WTC11 (cell line): Measurements from ENCODE around the gene EYA2. TPM values are rescaled to one million over a fixed set of nuclear protein-coding genes. Genes with fewer than 3 reads are reported as not detected.

Experiments
- ATAC-seq: fragments of 200-7000 bp; cut with Tn5 transposase; 2 replicates; pipeline ENCODE4 v1.10.0; 2021; ENCODE audit warnings: mild to moderate bottlenecking, moderate library complexity
- CTCF ChIA-PET: fragments of 300-600 bp; sonication (Branson Sonifier 250); formaldehyde crosslinking; loops from one replicate; lab custom pipeline; 2021; ENCODE audit warnings: antibody characterized with exemption; lab: Charles Lee
- POLR2A ChIA-PET: fragments of 350-600 bp; sonication (Branson Sonifier 250); formaldehyde crosslinking; loops from one replicate; lab custom pipeline; 2021; ENCODE audit warnings: antibody characterized with exemption; lab: Charles Lee
- DNase-seq: peaks from one replicate; pipeline ENCODE4 v3.0.0; 2021; ENCODE audit warnings: low spot score
- H3K27ac Mint-ChIP-seq: 2 replicates; pipeline ENCODE4 v1.8.0; 2021; ENCODE audit warnings: mixed read lengths
- H3K27me3 Mint-ChIP-seq: 2 replicates; pipeline ENCODE4 v1.8.0; 2021; ENCODE audit warnings: low read depth, mild to moderate bottlenecking, moderate library complexity, mixed read lengths
- H3K36me3 Mint-ChIP-seq: 2 replicates; pipeline ENCODE4 v1.8.0; 2021; ENCODE audit warnings: mixed read lengths
- H3K4me1 Mint-ChIP-seq: 2 replicates; pipeline ENCODE4 v1.8.0; 2022; ENCODE audit warnings: mixed read lengths
- H3K4me3 Mint-ChIP-seq: 2 replicates; pipeline ENCODE4 v1.8.0; 2021; ENCODE audit warnings: mild to moderate bottlenecking, moderate library complexity, mixed read lengths
- H3K9me3 Mint-ChIP-seq: 2 replicates; pipeline ENCODE4 v1.8.0; 2021; ENCODE audit warnings: mixed read lengths
- CREM ChIP-seq: sonication (generic); formaldehyde crosslinking; IDR thresholded peaks from 2 replicates; pipeline ENCODE4 v1.8.1; 2022; ENCODE audit warnings: mild to moderate bottlenecking, missing genetic modification reagents, moderate library complexity
- ESRRA ChIP-seq: sonication (generic); formaldehyde crosslinking; IDR thresholded peaks from 2 replicates; pipeline ENCODE4 v1.8.1; 2022; ENCODE audit warnings: mild to moderate bottlenecking, missing genetic modification reagents, borderline replicate concordance
- FOXP1 ChIP-seq: sonication (generic); formaldehyde crosslinking; IDR thresholded peaks from 2 replicates; pipeline ENCODE4 v1.8.0; 2022; ENCODE audit warnings: missing genetic modification reagents, mild to moderate bottlenecking, moderate library complexity, borderline replicate concordance
- GRHL2 ChIP-seq: fragments of 250-450 bp; sonication (Bioruptor Pico); IDR thresholded peaks from 2 replicates; pipeline ENCODE4 v1.8.0; 2022; ENCODE audit warnings: mild to moderate bottlenecking, moderate library complexity; ENCODE audit not compliant: insufficient replicate concordance, severe bottlenecking
- HMGA2 ChIP-seq: fragments of 250-450 bp; sonication (Bioruptor Pico); IDR thresholded peaks from 2 replicates; pipeline ENCODE4 v1.4.0; 2021; ENCODE audit warnings: mild to moderate bottlenecking, moderate library complexity
- NFYB ChIP-seq: sonication (generic); formaldehyde crosslinking; conservative IDR thresholded peaks from 2 replicates; pipeline ENCODE4 v1.8.0; 2022; ENCODE audit warnings: low read depth, missing genetic modification reagents
- NR2C2 ChIP-seq: sonication (generic); formaldehyde crosslinking; IDR thresholded peaks from 2 replicates; pipeline ENCODE4 v1.8.0; 2022; ENCODE audit warnings: mild to moderate bottlenecking, missing genetic modification reagents
- PRRX2 ChIP-seq: fragments of 250-450 bp; sonication (Bioruptor Pico); IDR thresholded peaks from 2 replicates; pipeline ENCODE4 v1.8.0; 2021; ENCODE audit warnings: mild to moderate bottlenecking
- SOX15 ChIP-seq: fragments of 250-450 bp; sonication (Bioruptor Pico); IDR thresholded peaks from 2 replicates; pipeline ENCODE4 v1.9.0; 2021; ENCODE audit warnings: mild to moderate bottlenecking
- TEAD1 ChIP-seq: sonication (generic); formaldehyde crosslinking; IDR thresholded peaks from 2 replicates; pipeline ENCODE4 v1.8.0; 2022; ENCODE audit warnings: mild to moderate bottlenecking, missing genetic modification reagents
- TEAD4 ChIP-seq: sonication (generic); formaldehyde crosslinking; IDR thresholded peaks from 2 replicates; pipeline ENCODE4 v1.8.0; 2022; ENCODE audit warnings: mild to moderate bottlenecking, missing genetic modification reagents
- ZNF423 ChIP-seq: fragments of 250-450 bp; sonication (Bioruptor Pico); IDR thresholded peaks from 2 replicates; pipeline ENCODE4 v2.1.2; 2022; ENCODE audit warnings: mild to moderate bottlenecking, moderate library complexity
- total RNA-seq: library from RNA; stranded (reverse); gene quantifications from 3 replicates; pipeline ENCODE4 v1.2.3, GENCODE V29; 2021
- TF ChIP-seq, protein P1 (sequence below): sonication (generic); formaldehyde crosslinking; IDR thresholded peaks from 2 replicates; pipeline ENCODE4 v1.8.0; 2022; ENCODE audit warnings: missing genetic modification reagents
- TF ChIP-seq, protein P2 (sequence below): sonication (generic); formaldehyde crosslinking; IDR thresholded peaks from 2 replicates; pipeline ENCODE4 v1.8.1; 2023; ENCODE audit warnings: mild to moderate bottlenecking, moderate library complexity, missing genetic modification reagents
- TF ChIP-seq, protein P3 (sequence below): fragments of 250-450 bp; sonication (Bioruptor Pico); IDR thresholded peaks from 2 replicates; pipeline ENCODE4 v1.9.0; 2021; ENCODE audit warnings: mild to moderate bottlenecking, borderline replicate concordance
- TF ChIP-seq, protein P4 (sequence below): sonication (generic); formaldehyde crosslinking; IDR thresholded peaks from 2 replicates; pipeline ENCODE4 v1.8.1; 2023; ENCODE audit warnings: mild to moderate bottlenecking, missing genetic modification reagents, moderate library complexity
- TF ChIP-seq, protein P5 (sequence below): sonication (generic); formaldehyde crosslinking; IDR thresholded peaks from 2 replicates; pipeline ENCODE4 v1.8.1; 2023; ENCODE audit warnings: mild to moderate bottlenecking, missing genetic modification reagents, borderline replicate concordance

EYA2 gene
- total RNA-seq, 1 experiment from 2014 or later = 1.5 TPM

DNA sequence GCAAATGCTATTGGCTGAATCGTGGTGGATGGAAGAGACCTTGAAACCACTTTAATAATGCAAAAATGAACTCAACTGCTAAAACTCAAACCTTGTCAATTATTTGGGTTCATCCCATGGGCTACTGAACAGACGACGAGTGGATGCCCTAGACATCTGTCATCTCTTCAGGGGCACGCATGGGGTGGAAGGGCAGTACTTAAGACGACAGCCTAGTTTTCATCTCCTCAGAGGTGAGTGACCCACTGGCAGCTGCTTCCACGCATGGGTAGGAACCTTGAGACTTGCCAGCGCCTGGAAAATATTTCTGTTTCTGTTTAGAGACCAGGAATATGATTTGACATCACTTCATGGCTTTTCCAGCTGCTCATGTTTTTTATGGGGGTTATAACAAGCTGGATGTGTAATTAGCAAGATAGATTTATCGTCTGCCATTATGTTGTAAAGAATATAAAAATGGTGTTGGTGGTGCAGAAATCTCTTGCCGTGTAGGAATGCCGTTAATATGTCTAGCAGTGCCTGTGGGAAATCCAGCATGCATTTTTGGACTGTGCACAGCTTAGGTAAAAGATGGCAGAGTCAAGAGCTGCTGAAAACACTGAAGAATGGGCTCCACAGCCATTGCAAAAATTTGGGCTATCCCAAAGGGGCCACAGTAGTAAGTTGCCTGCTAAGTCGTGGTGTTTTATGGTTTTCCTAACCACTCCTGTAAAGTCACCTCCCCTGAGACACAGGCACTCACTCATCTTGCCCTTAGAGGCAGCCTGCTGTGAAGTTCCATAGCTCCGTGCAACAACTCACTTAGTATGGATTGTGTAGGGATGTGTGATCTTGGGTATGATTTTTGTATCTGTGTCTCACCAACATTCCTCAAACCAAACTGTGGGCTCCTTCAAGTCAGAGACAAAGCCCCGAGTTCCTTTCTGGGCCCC lies 203.3 kb downstream of the EYA2 start:
- ATAC-seq (no peak), DNase-seq (no peak)
- Mint-ChIP-seq H3K4me1 (no peaks in the 10 kb centered on the region), H3K36me3 (peaks cover 6% of the 10 kb centered on the region), H3K9me3 (peaks cover 27% of the 10 kb centered on the region), H3K27me3 (no peaks in the 10 kb centered on the region; the same call in 1 of the 2 replicates), H3K27ac (no peak overlapping the region), H3K4me3 (no peak overlapping the region)
- ChIA-PET CTCF (no interaction called here), POLR2A (no interaction called here)
- TF ChIP-seq, protein P1, sequence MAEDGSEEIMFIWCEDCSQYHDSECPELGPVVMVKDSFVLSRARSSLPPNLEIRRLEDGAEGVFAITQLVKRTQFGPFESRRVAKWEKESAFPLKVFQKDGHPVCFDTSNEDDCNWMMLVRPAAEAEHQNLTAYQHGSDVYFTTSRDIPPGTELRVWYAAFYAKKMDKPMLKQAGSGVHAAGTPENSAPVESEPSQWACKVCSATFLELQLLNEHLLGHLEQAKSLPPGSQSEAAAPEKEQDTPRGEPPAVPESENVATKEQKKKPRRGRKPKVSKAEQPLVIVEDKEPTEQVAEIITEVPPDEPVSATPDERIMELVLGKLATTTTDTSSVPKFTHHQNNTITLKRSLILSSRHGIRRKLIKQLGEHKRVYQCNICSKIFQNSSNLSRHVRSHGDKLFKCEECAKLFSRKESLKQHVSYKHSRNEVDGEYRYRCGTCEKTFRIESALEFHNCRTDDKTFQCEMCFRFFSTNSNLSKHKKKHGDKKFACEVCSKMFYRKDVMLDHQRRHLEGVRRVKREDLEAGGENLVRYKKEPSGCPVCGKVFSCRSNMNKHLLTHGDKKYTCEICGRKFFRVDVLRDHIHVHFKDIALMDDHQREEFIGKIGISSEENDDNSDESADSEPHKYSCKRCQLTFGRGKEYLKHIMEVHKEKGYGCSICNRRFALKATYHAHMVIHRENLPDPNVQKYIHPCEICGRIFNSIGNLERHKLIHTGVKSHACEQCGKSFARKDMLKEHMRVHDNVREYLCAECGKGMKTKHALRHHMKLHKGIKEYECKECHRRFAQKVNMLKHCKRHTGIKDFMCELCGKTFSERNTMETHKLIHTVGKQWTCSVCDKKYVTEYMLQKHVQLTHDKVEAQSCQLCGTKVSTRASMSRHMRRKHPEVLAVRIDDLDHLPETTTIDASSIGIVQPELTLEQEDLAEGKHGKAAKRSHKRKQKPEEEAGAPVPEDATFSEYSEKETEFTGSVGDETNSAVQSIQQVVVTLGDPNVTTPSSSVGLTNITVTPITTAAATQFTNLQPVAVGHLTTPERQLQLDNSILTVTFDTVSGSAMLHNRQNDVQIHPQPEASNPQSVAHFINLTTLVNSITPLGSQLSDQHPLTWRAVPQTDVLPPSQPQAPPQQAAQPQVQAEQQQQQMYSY (CRISPR knock-in tag) = no peak
- no peak for TF ChIP-seq GRHL2 (CRISPR knock-in tag)
- no peak for TF ChIP-seq NR2C2 (CRISPR knock-in tag)
- no peak for TF ChIP-seq CREM (CRISPR knock-in tag)
- TF ChIP-seq, protein P2, sequence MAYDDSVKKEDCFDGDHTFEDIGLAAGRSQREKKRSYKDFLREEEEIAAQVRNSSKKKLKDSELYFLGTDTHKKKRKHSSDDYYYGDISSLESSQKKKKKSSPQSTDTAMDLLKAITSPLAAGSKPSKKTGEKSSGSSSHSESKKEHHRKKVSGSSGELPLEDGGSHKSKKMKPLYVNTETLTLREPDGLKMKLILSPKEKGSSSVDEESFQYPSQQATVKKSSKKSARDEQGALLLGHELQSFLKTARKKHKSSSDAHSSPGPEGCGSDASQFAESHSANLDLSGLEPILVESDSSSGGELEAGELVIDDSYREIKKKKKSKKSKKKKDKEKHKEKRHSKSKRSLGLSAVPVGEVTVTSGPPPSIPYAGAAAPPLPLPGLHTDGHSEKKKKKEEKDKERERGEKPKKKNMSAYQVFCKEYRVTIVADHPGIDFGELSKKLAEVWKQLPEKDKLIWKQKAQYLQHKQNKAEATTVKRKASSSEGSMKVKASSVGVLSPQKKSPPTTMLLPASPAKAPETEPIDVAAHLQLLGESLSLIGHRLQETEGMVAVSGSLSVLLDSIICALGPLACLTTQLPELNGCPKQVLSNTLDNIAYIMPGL (CRISPR knock-in tag) = no peak
- TF ChIP-seq ZNF423 = no peak
- no peak for TF ChIP-seq PRRX2 (CRISPR knock-in tag)
- TF ChIP-seq, protein P3, sequence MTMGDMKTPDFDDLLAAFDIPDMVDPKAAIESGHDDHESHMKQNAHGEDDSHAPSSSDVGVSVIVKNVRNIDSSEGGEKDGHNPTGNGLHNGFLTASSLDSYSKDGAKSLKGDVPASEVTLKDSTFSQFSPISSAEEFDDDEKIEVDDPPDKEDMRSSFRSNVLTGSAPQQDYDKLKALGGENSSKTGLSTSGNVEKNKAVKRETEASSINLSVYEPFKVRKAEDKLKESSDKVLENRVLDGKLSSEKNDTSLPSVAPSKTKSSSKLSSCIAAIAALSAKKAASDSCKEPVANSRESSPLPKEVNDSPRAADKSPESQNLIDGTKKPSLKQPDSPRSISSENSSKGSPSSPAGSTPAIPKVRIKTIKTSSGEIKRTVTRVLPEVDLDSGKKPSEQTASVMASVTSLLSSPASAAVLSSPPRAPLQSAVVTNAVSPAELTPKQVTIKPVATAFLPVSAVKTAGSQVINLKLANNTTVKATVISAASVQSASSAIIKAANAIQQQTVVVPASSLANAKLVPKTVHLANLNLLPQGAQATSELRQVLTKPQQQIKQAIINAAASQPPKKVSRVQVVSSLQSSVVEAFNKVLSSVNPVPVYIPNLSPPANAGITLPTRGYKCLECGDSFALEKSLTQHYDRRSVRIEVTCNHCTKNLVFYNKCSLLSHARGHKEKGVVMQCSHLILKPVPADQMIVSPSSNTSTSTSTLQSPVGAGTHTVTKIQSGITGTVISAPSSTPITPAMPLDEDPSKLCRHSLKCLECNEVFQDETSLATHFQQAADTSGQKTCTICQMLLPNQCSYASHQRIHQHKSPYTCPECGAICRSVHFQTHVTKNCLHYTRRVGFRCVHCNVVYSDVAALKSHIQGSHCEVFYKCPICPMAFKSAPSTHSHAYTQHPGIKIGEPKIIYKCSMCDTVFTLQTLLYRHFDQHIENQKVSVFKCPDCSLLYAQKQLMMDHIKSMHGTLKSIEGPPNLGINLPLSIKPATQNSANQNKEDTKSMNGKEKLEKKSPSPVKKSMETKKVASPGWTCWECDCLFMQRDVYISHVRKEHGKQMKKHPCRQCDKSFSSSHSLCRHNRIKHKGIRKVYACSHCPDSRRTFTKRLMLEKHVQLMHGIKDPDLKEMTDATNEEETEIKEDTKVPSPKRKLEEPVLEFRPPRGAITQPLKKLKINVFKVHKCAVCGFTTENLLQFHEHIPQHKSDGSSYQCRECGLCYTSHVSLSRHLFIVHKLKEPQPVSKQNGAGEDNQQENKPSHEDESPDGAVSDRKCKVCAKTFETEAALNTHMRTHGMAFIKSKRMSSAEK (CRISPR knock-in tag) = no peak
- no peak for TF ChIP-seq ESRRA (CRISPR knock-in tag)
- TF ChIP-seq SOX15 (CRISPR knock-in tag) = no peak
- no peak for TF ChIP-seq TEAD4 (CRISPR knock-in tag)
- TF ChIP-seq, protein P4, sequence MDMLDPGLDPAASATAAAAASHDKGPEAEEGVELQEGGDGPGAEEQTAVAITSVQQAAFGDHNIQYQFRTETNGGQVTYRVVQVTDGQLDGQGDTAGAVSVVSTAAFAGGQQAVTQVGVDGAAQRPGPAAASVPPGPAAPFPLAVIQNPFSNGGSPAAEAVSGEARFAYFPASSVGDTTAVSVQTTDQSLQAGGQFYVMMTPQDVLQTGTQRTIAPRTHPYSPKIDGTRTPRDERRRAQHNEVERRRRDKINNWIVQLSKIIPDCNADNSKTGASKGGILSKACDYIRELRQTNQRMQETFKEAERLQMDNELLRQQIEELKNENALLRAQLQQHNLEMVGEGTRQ = no peak
- no peak for TF ChIP-seq NFYB (CRISPR knock-in tag)
- no peak for TF ChIP-seq HMGA2 (CRISPR knock-in tag)
- TF ChIP-seq TEAD1 = no peak
- TF ChIP-seq, protein P5, sequence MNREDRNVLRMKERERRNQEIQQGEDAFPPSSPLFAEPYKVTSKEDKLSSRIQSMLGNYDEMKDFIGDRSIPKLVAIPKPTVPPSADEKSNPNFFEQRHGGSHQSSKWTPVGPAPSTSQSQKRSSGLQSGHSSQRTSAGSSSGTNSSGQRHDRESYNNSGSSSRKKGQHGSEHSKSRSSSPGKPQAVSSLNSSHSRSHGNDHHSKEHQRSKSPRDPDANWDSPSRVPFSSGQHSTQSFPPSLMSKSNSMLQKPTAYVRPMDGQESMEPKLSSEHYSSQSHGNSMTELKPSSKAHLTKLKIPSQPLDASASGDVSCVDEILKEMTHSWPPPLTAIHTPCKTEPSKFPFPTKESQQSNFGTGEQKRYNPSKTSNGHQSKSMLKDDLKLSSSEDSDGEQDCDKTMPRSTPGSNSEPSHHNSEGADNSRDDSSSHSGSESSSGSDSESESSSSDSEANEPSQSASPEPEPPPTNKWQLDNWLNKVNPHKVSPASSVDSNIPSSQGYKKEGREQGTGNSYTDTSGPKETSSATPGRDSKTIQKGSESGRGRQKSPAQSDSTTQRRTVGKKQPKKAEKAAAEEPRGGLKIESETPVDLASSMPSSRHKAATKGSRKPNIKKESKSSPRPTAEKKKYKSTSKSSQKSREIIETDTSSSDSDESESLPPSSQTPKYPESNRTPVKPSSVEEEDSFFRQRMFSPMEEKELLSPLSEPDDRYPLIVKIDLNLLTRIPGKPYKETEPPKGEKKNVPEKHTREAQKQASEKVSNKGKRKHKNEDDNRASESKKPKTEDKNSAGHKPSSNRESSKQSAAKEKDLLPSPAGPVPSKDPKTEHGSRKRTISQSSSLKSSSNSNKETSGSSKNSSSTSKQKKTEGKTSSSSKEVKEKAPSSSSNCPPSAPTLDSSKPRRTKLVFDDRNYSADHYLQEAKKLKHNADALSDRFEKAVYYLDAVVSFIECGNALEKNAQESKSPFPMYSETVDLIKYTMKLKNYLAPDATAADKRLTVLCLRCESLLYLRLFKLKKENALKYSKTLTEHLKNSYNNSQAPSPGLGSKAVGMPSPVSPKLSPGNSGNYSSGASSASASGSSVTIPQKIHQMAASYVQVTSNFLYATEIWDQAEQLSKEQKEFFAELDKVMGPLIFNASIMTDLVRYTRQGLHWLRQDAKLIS (CRISPR knock-in tag) = no peak
- no peak for TF ChIP-seq FOXP1 (CRISPR knock-in tag)
